ENCODE measurements around the gene RBM39.
"Not testable (repeated sequence)": the region's sequence is repeated elsewhere in the genome, so short reads cannot be mapped to it uniquely, and the experiment has no call there.

Gene RBM39

GRCh38 chr20:35697696-35698297, 44.3 kb downstream of the RBM39 start:
- Histone ChIP-seq H3K9ac (ENCODE audit: low read depth in 1 of 2, low read length in 2 of 2) (peak overlapping the region; percentile 93 to 98), H3K4me3 (ENCODE audit: low read length in 2 of 2) (peak overlapping the region; percentile 94 to 99), H3K36me3 (ENCODE audit: control insufficient read depth in 2 of 2, insufficient read depth in 2 of 2, low read length in 2 of 2) (peaks cover 20 to 24% of the 10 kb centered on the region in 2 donors)

GRCh38 chr20:35695978-35696377, 46.1 kb downstream of the RBM39 start:
- Histone ChIP-seq H3K4me3 (ENCODE audit: low read length in 2 of 2) (no peak overlapping the region), H3K27me3 (ENCODE audit: control insufficient read depth in 2 of 2, insufficient read depth in 2 of 2, low read length in 2 of 2) (no peaks in the 10 kb centered on the region), H3K27ac (ENCODE audit: low read depth in 2 of 2, low read length in 2 of 2) (no peak overlapping the region), H3K9ac (ENCODE audit: low read depth in 1 of 2, low read length in 2 of 2) (no peak overlapping the region), H3K36me3 (ENCODE audit: control insufficient read depth in 2 of 2, insufficient read depth in 2 of 2, low read length in 2 of 2) (peaks cover 14 to 23% of the 10 kb centered on the region in 2 donors), H3K9me3 (ENCODE audit: control insufficient read depth in 2 of 2, low read length in 2 of 2) (no peaks in the 10 kb centered on the region), H3K4me1 (ENCODE audit: control insufficient read depth in 2 of 2, insufficient read depth in 2 of 2, low read length in 2 of 2) (peaks cover 18 to 20% of the 10 kb centered on the region in 2 donors)

More at GRCh38 chr20:35697696-35698297, 44.3 kb downstream of the RBM39 start:
- no peaks in the 10 kb centered on the region for H3K27me3 ChIP-seq (ENCODE audit: control insufficient read depth in 2 of 2, insufficient read depth in 2 of 2, low read length in 2 of 2)
- H3K27ac ChIP-seq (ENCODE audit: low read depth in 2 of 2, low read length in 2 of 2) = no peak overlapping the region
- H3K4me1 ChIP-seq (ENCODE audit: control insufficient read depth in 2 of 2, insufficient read depth in 2 of 2, low read length in 2 of 2) = peaks cover 18 to 20% of the 10 kb centered on the region in 2 donors
- no peaks in the 10 kb centered on the region for H3K9me3 ChIP-seq (ENCODE audit: control insufficient read depth in 2 of 2, low read length in 2 of 2)

GRCh38 chr20:35695245-35695749, 46.8 kb downstream of the RBM39 start:
- H3K9me3 ChIP-seq (ENCODE audit: control insufficient read depth in 2 of 2, low read length in 2 of 2) = no peaks in the 10 kb centered on the region
- H3K27ac ChIP-seq (ENCODE audit: low read depth in 2 of 2, low read length in 2 of 2) = no peak overlapping the region
- H3K36me3 ChIP-seq (ENCODE audit: control insufficient read depth in 2 of 2, insufficient read depth in 2 of 2, low read length in 2 of 2) = peaks cover 16 to 26% of the 10 kb centered on the region in 2 donors
- H3K27me3 ChIP-seq (ENCODE audit: control insufficient read depth in 2 of 2, insufficient read depth in 2 of 2, low read length in 2 of 2) = no peaks in the 10 kb centered on the region
- H3K4me3 ChIP-seq (ENCODE audit: low read length in 2 of 2) = no peak overlapping the region
- peaks cover 14 to 15% of the 10 kb centered on the region in 2 donors for H3K4me1 ChIP-seq (ENCODE audit: control insufficient read depth in 2 of 2, insufficient read depth in 2 of 2, low read length in 2 of 2)
- H3K9ac ChIP-seq (ENCODE audit: low read depth in 1 of 2, low read length in 2 of 2) = no peak overlapping the region

GRCh38 chr20:35690265-35690664, 51.8 kb downstream of the RBM39 start:
- H3K4me1 ChIP-seq (ENCODE audit: control insufficient read depth in 2 of 2, insufficient read depth in 2 of 2, low read length in 2 of 2) = no peaks in the 10 kb centered on the region
- no peaks in the 10 kb centered on the region for H3K27me3 ChIP-seq (ENCODE audit: control insufficient read depth in 2 of 2, insufficient read depth in 2 of 2, low read length in 2 of 2)
- H3K27ac ChIP-seq (ENCODE audit: low read depth in 2 of 2, low read length in 2 of 2) = no peak overlapping the region
- H3K36me3 ChIP-seq (ENCODE audit: control insufficient read depth in 2 of 2, insufficient read depth in 2 of 2, low read length in 2 of 2) = peaks cover 21 to 32% of the 10 kb centered on the region in 2 donors
- H3K4me3 ChIP-seq (ENCODE audit: low read length in 2 of 2) = no peak overlapping the region
- H3K9ac ChIP-seq (ENCODE audit: low read depth in 1 of 2, low read length in 2 of 2) = no peak overlapping the region
- H3K9me3 ChIP-seq (ENCODE audit: control insufficient read depth in 2 of 2, low read length in 2 of 2) = no peaks in the 10 kb centered on the region

GRCh38 chr20:35686872-35687271, 55.2 kb downstream of the RBM39 start:
- peaks cover 19 to 23% of the 10 kb centered on the region in 2 donors for H3K36me3 ChIP-seq (ENCODE audit: control insufficient read depth in 2 of 2, insufficient read depth in 2 of 2, low read length in 2 of 2)
- not testable (repeated sequence) for H3K27me3 ChIP-seq (ENCODE audit: control insufficient read depth in 2 of 2, insufficient read depth in 2 of 2, low read length in 2 of 2); H3K4me1 ChIP-seq (ENCODE audit: control insufficient read depth in 2 of 2, insufficient read depth in 2 of 2, low read length in 2 of 2); H3K9ac ChIP-seq (ENCODE audit: low read depth in 1 of 2, low read length in 2 of 2); H3K27ac ChIP-seq (ENCODE audit: low read depth in 2 of 2, low read length in 2 of 2); H3K9me3 ChIP-seq (ENCODE audit: control insufficient read depth in 2 of 2, low read length in 2 of 2); H3K4me3 ChIP-seq (ENCODE audit: low read length in 2 of 2)

GRCh38 chr20:35685368-35685767, 56.7 kb downstream of the RBM39 start:
- not testable (repeated sequence) for H3K9ac ChIP-seq (ENCODE audit: low read depth in 1 of 2, low read length in 2 of 2); H3K9me3 ChIP-seq (ENCODE audit: control insufficient read depth in 2 of 2, low read length in 2 of 2); H3K27ac ChIP-seq (ENCODE audit: low read depth in 2 of 2, low read length in 2 of 2); H3K27me3 ChIP-seq (ENCODE audit: control insufficient read depth in 2 of 2, insufficient read depth in 2 of 2, low read length in 2 of 2); H3K4me3 ChIP-seq (ENCODE audit: low read length in 2 of 2); H3K4me1 ChIP-seq (ENCODE audit: control insufficient read depth in 2 of 2, insufficient read depth in 2 of 2, low read length in 2 of 2)
- peaks cover 20 to 23% of the 10 kb centered on the region in 2 donors for H3K36me3 ChIP-seq (ENCODE audit: control insufficient read depth in 2 of 2, insufficient read depth in 2 of 2, low read length in 2 of 2)

- Histone ChIP-seq H3K36me3 (ENCODE audit: control insufficient read depth in 2 of 2, insufficient read depth in 2 of 2, low read length in 2 of 2) (peaks cover 9 to 10% of the 10 kb centered on the region in 2 donors), H3K27me3 (ENCODE audit: control insufficient read depth in 2 of 2, insufficient read depth in 2 of 2, low read length in 2 of 2) (no peaks in the 10 kb centered on the region), H3K4me3 (ENCODE audit: low read length in 2 of 2) (no peak overlapping the region), H3K27ac (ENCODE audit: low read depth in 2 of 2, low read length in 2 of 2) (no peak overlapping the region), H3K9ac (ENCODE audit: low read depth in 1 of 2, low read length in 2 of 2) (no peak overlapping the region), H3K4me1 (ENCODE audit: control insufficient read depth in 2 of 2, insufficient read depth in 2 of 2, low read length in 2 of 2) (no peaks in the 10 kb centered on the region), H3K9me3 (ENCODE audit: control insufficient read depth in 2 of 2, low read length in 2 of 2) (no peaks in the 10 kb centered on the region)
These were observed 60.1 kb downstream of the RBM39 start for GRCh38 chr20:35681960-35682359.

GRCh38 chr20:35680452-35681183, 61.4 kb downstream of the RBM39 start:
- Histone ChIP-seq H3K9ac (ENCODE audit: low read depth in 1 of 2, low read length in 2 of 2) (no peak overlapping the region), H3K4me3 (ENCODE audit: low read length in 2 of 2) (no peak overlapping the region), H3K27ac (ENCODE audit: low read depth in 2 of 2, low read length in 2 of 2) (no peak overlapping the region), H3K9me3 (ENCODE audit: control insufficient read depth in 2 of 2, low read length in 2 of 2) (no peaks in the 10 kb centered on the region), H3K4me1 (ENCODE audit: control insufficient read depth in 2 of 2, insufficient read depth in 2 of 2, low read length in 2 of 2) (no peaks in the 10 kb centered on the region), H3K27me3 (ENCODE audit: control insufficient read depth in 2 of 2, insufficient read depth in 2 of 2, low read length in 2 of 2) (no peaks in the 10 kb centered on the region), H3K36me3 (ENCODE audit: control insufficient read depth in 2 of 2, insufficient read depth in 2 of 2, low read length in 2 of 2) (peaks cover 7 to 8% of the 10 kb centered on the region in 2 donors)

GRCh38 chr20:35674921-35675320, 67.1 kb downstream of the RBM39 start:
- H3K27me3 ChIP-seq (ENCODE audit: control insufficient read depth in 2 of 2, insufficient read depth in 2 of 2, low read length in 2 of 2) = no peaks in the 10 kb centered on the region
- H3K9me3 ChIP-seq (ENCODE audit: control insufficient read depth in 2 of 2, low read length in 2 of 2) = no peaks in the 10 kb centered on the region
- H3K4me1 ChIP-seq (ENCODE audit: control insufficient read depth in 2 of 2, insufficient read depth in 2 of 2, low read length in 2 of 2) = no peaks in the 10 kb centered on the region
- no peak overlapping the region for H3K4me3 ChIP-seq (ENCODE audit: low read length in 2 of 2)
- peaks cover 31% of the 10 kb centered on the region in 2 donors for H3K36me3 ChIP-seq (ENCODE audit: control insufficient read depth in 2 of 2, insufficient read depth in 2 of 2, low read length in 2 of 2)
- no peak overlapping the region for H3K9ac ChIP-seq (ENCODE audit: low read depth in 1 of 2, low read length in 2 of 2)
- H3K27ac ChIP-seq (ENCODE audit: low read depth in 2 of 2, low read length in 2 of 2) = no peak overlapping the region

GRCh38 chr20:35673884-35674283, 68.2 kb downstream of the RBM39 start:
- Histone ChIP-seq H3K36me3 (ENCODE audit: control insufficient read depth in 2 of 2, insufficient read depth in 2 of 2, low read length in 2 of 2) (peaks cover 39% of the 10 kb centered on the region in 2 donors), H3K4me1 (ENCODE audit: control insufficient read depth in 2 of 2, insufficient read depth in 2 of 2, low read length in 2 of 2) (no peaks in the 10 kb centered on the region), H3K27me3 (ENCODE audit: control insufficient read depth in 2 of 2, insufficient read depth in 2 of 2, low read length in 2 of 2) (no peaks in the 10 kb centered on the region), H3K4me3 (ENCODE audit: low read length in 2 of 2) (no peak overlapping the region), H3K27ac (ENCODE audit: low read depth in 2 of 2, low read length in 2 of 2) (no peak overlapping the region), H3K9ac (ENCODE audit: low read depth in 1 of 2, low read length in 2 of 2) (no peak overlapping the region), H3K9me3 (ENCODE audit: control insufficient read depth in 2 of 2, low read length in 2 of 2) (no peaks in the 10 kb centered on the region)
